OCI-LY7 (cell line): Measurements from ENCODE around the gene IQGAP2. TPM values are rescaled to one million over a fixed set of nuclear protein-coding genes. Genes with fewer than 3 reads are reported as not detected.

Experiments
- BruUV-seq: library from RNA; stranded (reverse); fragments of 400-500 nt; replicated peaks from 2 replicates; lab custom pipeline; 2021; lab: Mats Ljungman, UMichigan
- CTCF ChIA-PET: fragments of 300-600 bp; sonication (Branson Sonifier 250); formaldehyde crosslinking; loops from one replicate; lab custom pipeline; 2022; ENCODE audit warnings: antibody characterized with exemption; ENCODE audit not compliant: unreplicated experiment; lab: Charles Lee
- POLR2A ChIA-PET: fragments of 300-600 bp; sonication (Branson Sonifier 250); formaldehyde crosslinking; loops from one replicate; lab custom pipeline; 2022; ENCODE audit warnings: antibody characterized with exemption; lab: Charles Lee
- DNase-seq: peaks from one replicate; pipeline ENCODE4 v3.0.0-alpha.2; 2015; ENCODE audit warnings: low spot score
- H2AFZ ChIP-seq: fragments of 200-600 bp; sonication (generic), shearing (Covaris generic); 2 replicates; pipeline ENCODE4 v1.6.1; 2014; ENCODE audit warnings: mild to moderate bottlenecking, antibody characterized with exemption, low read length, moderate library complexity
- H3K27ac ChIP-seq: fragments of 200-600 bp; sonication (generic); 2 replicates; pipeline ENCODE4 v1.5.1; 2014; ENCODE audit warnings: mixed run types, low read depth, mild to moderate bottlenecking, moderate library complexity, low read length, inconsistent platforms; ENCODE audit not compliant: poor library complexity, severe bottlenecking
- H3K36me3 ChIP-seq: fragments of 200-600 bp; sonication (generic); 2 replicates; pipeline ENCODE4 v1.6.1; 2014; ENCODE audit warnings: mild to moderate bottlenecking, antibody characterized with exemption, low read length, moderate library complexity, mixed read lengths; ENCODE audit not compliant: insufficient read depth
- H3K4me1 ChIP-seq: fragments of 200-600 bp; sonication (generic); 2 replicates; pipeline ENCODE4 v1.5.1; 2014; ENCODE audit warnings: mild to moderate bottlenecking, low read length; ENCODE audit not compliant: insufficient read depth, poor library complexity, severe bottlenecking
- H3K4me2 ChIP-seq: fragments of 200-600 bp; sonication (generic); 2 replicates; pipeline ENCODE4 v1.6.1; 2014; ENCODE audit warnings: mild to moderate bottlenecking, low read length
- H3K4me3 ChIP-seq: fragments of 200-600 bp; sonication (generic); 2 replicates; pipeline ENCODE4 v1.5.1; 2014; ENCODE audit warnings: mild to moderate bottlenecking, low read depth, low read length; ENCODE audit not compliant: poor library complexity, severe bottlenecking
- H3K79me2 ChIP-seq: fragments of 200-600 bp; sonication (generic); 2 replicates; pipeline ENCODE4 v1.6.1; 2016; ENCODE audit warnings: low read depth, mild to moderate bottlenecking, low read length, moderate library complexity, mixed read lengths; ENCODE audit not compliant: insufficient read depth
- H3K9me2 ChIP-seq: fragments of 200-600 bp; sonication (generic); 2 replicates; pipeline ENCODE4 v1.6.1; 2016; ENCODE audit warnings: mild to moderate bottlenecking, low read length, mixed read lengths; ENCODE audit not compliant: insufficient read depth
- H3K9me3 ChIP-seq: fragments of 200-600 bp; sonication (generic); 2 replicates; pipeline ENCODE4 v1.6.1; 2014; ENCODE audit warnings: mild to moderate bottlenecking, mixed run types, low read length, mixed read lengths
- H4K20me1 ChIP-seq: fragments of 200-600 bp; sonication (generic); 2 replicates; pipeline ENCODE4 v1.6.1; 2014; ENCODE audit warnings: mild to moderate bottlenecking, antibody characterized with exemption, low read length, moderate library complexity, mixed read lengths; ENCODE audit not compliant: insufficient read depth
- EZH2phosphoT487 ChIP-seq: fragments of 200-600 bp; sonication (generic); IDR thresholded peaks from 2 replicates; pipeline ENCODE4 v1.6.1; 2018; ENCODE audit warnings: low read depth, borderline replicate concordance, mild to moderate bottlenecking, mixed run types, antibody characterized with exemption, low read length, moderate library complexity, mixed read lengths
- intact Hi-C: fragments of 100-400 bp; cut with micrococcal nuclease; formaldehyde crosslinking; loops from one replicate; pipeline ENCODE4 v1.10.0; 2022; ENCODE audit not compliant: unreplicated experiment
- total RNA-seq, 2 experiments: library from RNA; depleted of rRNA in 1 of 2; stranded (reverse); fragments of >200 nt in 1 of 2; shearing (Covaris generic) in 1 of 2; gene quantifications; 2 replicates each; pipeline ENCODE4 v1.2.3, GENCODE V29; 2014 to 2022
- TF ChIP-seq, protein P1 (sequence below): fragments of 200-600 bp; sonication (generic); conservative IDR thresholded peaks from 2 replicates; pipeline ENCODE4 v1.5.1; 2014; ENCODE audit warnings: mild to moderate bottlenecking, antibody characterized with exemption, low read length, moderate library complexity, mixed read lengths

IQGAP2 gene
- total RNA-seq, 2 experiments from 2014 or later = 30.0 to 50.2 TPM

DNA sequence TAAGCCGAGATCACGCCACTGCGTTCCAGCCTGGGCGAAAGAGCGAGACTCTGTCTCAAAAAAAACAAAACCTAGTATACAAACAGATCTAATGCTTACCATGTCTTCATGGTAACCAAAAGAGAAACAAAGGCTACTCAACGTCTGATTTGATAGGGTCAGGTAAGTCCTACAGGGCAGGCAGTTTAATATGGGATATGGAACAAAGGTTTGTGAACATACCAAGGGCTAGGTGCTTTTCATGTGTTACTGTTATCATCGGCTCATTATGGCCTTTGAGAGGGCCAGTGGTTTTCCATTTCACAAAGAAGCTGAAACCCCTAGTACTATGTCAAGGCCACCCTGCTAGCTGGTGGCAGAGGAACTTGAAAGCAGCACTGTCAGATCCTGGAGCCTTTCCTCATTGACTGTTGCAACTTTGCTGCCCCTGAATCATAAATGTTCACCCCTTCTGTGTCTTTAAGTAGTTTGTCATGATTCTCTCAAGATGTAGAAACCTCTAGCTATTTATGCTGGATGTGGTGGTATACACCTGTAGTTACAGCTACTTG lies 5.1 kb downstream of the IQGAP2 start:
- CTCF ChIA-PET = interaction anchor here (0.5 kb wide), 1 partner anchor 12 kb away, joined by 3 read pairs; no protein-coding TSS in a partner anchor

DNA sequence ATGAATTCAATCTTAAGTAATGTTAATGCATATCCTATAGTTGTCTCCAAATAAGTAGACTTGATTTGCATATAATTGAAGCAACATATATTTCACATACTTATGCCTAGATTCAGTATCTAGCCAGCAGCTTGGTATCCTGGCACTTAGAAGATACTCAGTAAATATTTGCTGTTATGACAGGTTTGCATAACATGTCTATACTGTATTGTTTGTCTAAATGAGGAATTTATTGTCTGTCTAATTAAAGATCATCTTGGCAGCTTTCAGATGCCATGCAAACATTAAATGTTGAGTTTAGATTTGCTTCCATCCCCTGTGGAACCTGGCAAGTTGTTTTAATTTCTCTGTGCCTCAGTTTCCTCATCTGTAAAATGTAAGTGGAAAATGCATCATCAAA lies 9.4 kb downstream of the IQGAP2 start:
- H3K36me3 ChIP-seq = peaks cover 38% of the 10 kb centered on the region
- ChIA-PET CTCF (no interaction called here), POLR2A (interaction anchor here (0.6 to 0.7 kb wide), 2 partner anchors 108 to 1098 kb away, joined by 3 read pairs; no protein-coding TSS in a partner anchor)
- no peaks in the 10 kb centered on the region for H3K9me2 ChIP-seq
- DNase-seq = no peak
- H3K9me3 ChIP-seq = peaks cover 5% of the 10 kb centered on the region
- 0 out of 2 replicates have a peak, but pooled peaks cover 6% of the 10 kb centered on the region for H4K20me1 ChIP-seq
- H3K4me2 ChIP-seq = no peak overlapping the region
- H3K4me1 ChIP-seq = peaks cover 5% of the 10 kb centered on the region
- H3K79me2 ChIP-seq = peaks cover 54% of the 10 kb centered on the region
- intact Hi-C loops = no loop called here
- H3K4me3 ChIP-seq = no peak overlapping the region
- no peak overlapping the region for H3K27ac ChIP-seq
- BruUV-seq = no TSS peak
- H2AFZ ChIP-seq = no peak overlapping the region
- TF ChIP-seq EZH2phosphoT487 = no peak
- TF ChIP-seq, protein P1, sequence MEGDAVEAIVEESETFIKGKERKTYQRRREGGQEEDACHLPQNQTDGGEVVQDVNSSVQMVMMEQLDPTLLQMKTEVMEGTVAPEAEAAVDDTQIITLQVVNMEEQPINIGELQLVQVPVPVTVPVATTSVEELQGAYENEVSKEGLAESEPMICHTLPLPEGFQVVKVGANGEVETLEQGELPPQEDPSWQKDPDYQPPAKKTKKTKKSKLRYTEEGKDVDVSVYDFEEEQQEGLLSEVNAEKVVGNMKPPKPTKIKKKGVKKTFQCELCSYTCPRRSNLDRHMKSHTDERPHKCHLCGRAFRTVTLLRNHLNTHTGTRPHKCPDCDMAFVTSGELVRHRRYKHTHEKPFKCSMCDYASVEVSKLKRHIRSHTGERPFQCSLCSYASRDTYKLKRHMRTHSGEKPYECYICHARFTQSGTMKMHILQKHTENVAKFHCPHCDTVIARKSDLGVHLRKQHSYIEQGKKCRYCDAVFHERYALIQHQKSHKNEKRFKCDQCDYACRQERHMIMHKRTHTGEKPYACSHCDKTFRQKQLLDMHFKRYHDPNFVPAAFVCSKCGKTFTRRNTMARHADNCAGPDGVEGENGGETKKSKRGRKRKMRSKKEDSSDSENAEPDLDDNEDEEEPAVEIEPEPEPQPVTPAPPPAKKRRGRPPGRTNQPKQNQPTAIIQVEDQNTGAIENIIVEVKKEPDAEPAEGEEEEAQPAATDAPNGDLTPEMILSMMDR = no peak

More for the DNA sequence above, 5.1 kb downstream of the IQGAP2 start:
- TF ChIP-seq, protein P1 = no peak
- TF ChIP-seq EZH2phosphoT487 = no peak
- peaks cover 76% of the 10 kb centered on the region for H3K79me2 ChIP-seq
- H3K4me1 ChIP-seq = peaks cover 34% of the 10 kb centered on the region
- intact Hi-C loops = loop anchor here (10.0 kb wide), 1 partner anchor 233 kb away; no protein-coding TSS in a partner anchor
- H3K9me2 ChIP-seq = no peaks in the 10 kb centered on the region
- POLR2A ChIA-PET = interaction anchor here (0.9 to 1.4 kb wide), 3 partner anchors 8 to 21 kb away, joined by 5 to 6 read pairs (median 5); no protein-coding TSS in a partner anchor
- 0 out of 2 replicates have a peak, but pooled peaks cover 3% of the 10 kb centered on the region for H4K20me1 ChIP-seq
- no peak for DNase-seq
- H3K27ac ChIP-seq = no peak overlapping the region
- peaks cover 35% of the 10 kb centered on the region for H3K36me3 ChIP-seq
- H3K4me2 ChIP-seq = no peak overlapping the region
- no TSS peak for BruUV-seq
- peaks cover 5% of the 10 kb centered on the region for H3K9me3 ChIP-seq
- no peak overlapping the region for H2AFZ ChIP-seq
- no peak overlapping the region for H3K4me3 ChIP-seq

DNA sequence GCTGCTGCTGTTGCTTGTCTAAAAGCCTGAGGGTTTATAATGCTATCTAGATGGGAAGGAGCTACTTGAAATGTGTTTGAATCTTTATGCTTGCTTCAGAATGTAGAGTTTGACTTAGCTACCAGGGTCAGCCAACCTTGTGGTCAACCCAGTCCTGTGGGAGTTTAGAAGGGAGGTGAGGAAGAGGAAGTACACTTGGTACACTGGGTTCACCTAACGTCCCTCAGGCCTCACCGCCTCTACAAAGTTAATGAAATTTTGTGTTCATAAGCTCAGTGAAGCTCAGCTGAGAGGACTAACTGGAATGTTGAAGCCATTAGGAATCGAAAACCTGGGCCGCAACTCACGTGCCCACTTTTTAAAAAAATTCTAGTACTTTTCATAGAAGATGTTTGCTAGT lies 10.7 kb downstream of the IQGAP2 start:
- H3K79me2 ChIP-seq = peaks cover 48% of the 10 kb centered on the region
- H3K9me3 ChIP-seq = no peaks in the 10 kb centered on the region
- BruUV-seq = no TSS peak
- no peak for DNase-seq
- intact Hi-C loops = no loop called here
- no peak overlapping the region for H3K4me3 ChIP-seq
- POLR2A ChIA-PET = interaction anchor here (0.7 to 1.1 kb wide), 4 partner anchors 20 to 244 kb away, joined by 3 read pairs; no protein-coding TSS in a partner anchor
- H3K36me3 ChIP-seq = peaks cover 28% of the 10 kb centered on the region
- TF ChIP-seq, protein P1 = no peak
- no peak for TF ChIP-seq EZH2phosphoT487
- H3K27ac ChIP-seq = no peak overlapping the region
- peaks cover 5% of the 10 kb centered on the region for H3K4me1 ChIP-seq
- H2AFZ ChIP-seq = no peak overlapping the region
- no peaks in the 10 kb centered on the region for H3K9me2 ChIP-seq
- H3K4me2 ChIP-seq = no peak overlapping the region
- CTCF ChIA-PET = no interaction called here
- H4K20me1 ChIP-seq = 0 out of 2 replicates have a peak, but pooled peaks cover 6% of the 10 kb centered on the region
